WTC11 (cell line): ENCODE results near the gene FTH1. TPM values are rescaled to one million over a fixed set of nuclear protein-coding genes. Genes with fewer than 3 reads are reported as not detected.

Experiments used
- ATAC-seq: fragments of 200-7000 bp; cut with Tn5 transposase; 2 replicates; pipeline ENCODE4 v1.10.0; 2021; ENCODE audit warnings: mild to moderate bottlenecking, moderate library complexity
- CTCF ChIA-PET: fragments of 300-600 bp; sonication (Branson Sonifier 250); formaldehyde crosslinking; loops from one replicate; lab custom pipeline; 2021; ENCODE audit warnings: antibody characterized with exemption; lab: Charles Lee
- POLR2A ChIA-PET: fragments of 350-600 bp; sonication (Branson Sonifier 250); formaldehyde crosslinking; loops from one replicate; lab custom pipeline; 2021; ENCODE audit warnings: antibody characterized with exemption; lab: Charles Lee
- DNase-seq: peaks from one replicate; pipeline ENCODE4 v3.0.0; 2021; ENCODE audit warnings: low spot score
- H3K27ac Mint-ChIP-seq: 2 replicates; pipeline ENCODE4 v1.8.0; 2021; ENCODE audit warnings: mixed read lengths
- H3K27me3 Mint-ChIP-seq: 2 replicates; pipeline ENCODE4 v1.8.0; 2021; ENCODE audit warnings: low read depth, mild to moderate bottlenecking, moderate library complexity, mixed read lengths
- H3K36me3 Mint-ChIP-seq: 2 replicates; pipeline ENCODE4 v1.8.0; 2021; ENCODE audit warnings: mixed read lengths
- H3K4me1 Mint-ChIP-seq: 2 replicates; pipeline ENCODE4 v1.8.0; 2022; ENCODE audit warnings: mixed read lengths
- H3K4me3 Mint-ChIP-seq: 2 replicates; pipeline ENCODE4 v1.8.0; 2021; ENCODE audit warnings: mild to moderate bottlenecking, moderate library complexity, mixed read lengths
- H3K9me3 Mint-ChIP-seq: 2 replicates; pipeline ENCODE4 v1.8.0; 2021; ENCODE audit warnings: mixed read lengths
- CBFB ChIP-seq: sonication (generic); formaldehyde crosslinking; IDR thresholded peaks from 2 replicates; pipeline ENCODE4 v1.8.1; 2022; ENCODE audit warnings: mild to moderate bottlenecking, low read depth, missing genetic modification reagents
- CREM ChIP-seq: sonication (generic); formaldehyde crosslinking; IDR thresholded peaks from 2 replicates; pipeline ENCODE4 v1.8.1; 2022; ENCODE audit warnings: mild to moderate bottlenecking, missing genetic modification reagents, moderate library complexity
- ELF4 ChIP-seq: sonication (generic); formaldehyde crosslinking; IDR thresholded peaks from 2 replicates; pipeline ENCODE4 v1.8.1; 2022; ENCODE audit warnings: low read depth, mild to moderate bottlenecking, moderate library complexity, missing genetic modification reagents
- EMX1 ChIP-seq: fragments of 250-450 bp; sonication (Bioruptor Pico); IDR thresholded peaks from 2 replicates; pipeline ENCODE4 v1.8.0; 2021; ENCODE audit warnings: mild to moderate bottlenecking
- ETV6 ChIP-seq: sonication (generic); formaldehyde crosslinking; IDR thresholded peaks from 2 replicates; pipeline ENCODE4 v1.8.1; 2022; ENCODE audit warnings: mild to moderate bottlenecking, missing genetic modification reagents
- FOXK1 ChIP-seq: sonication (generic); formaldehyde crosslinking; IDR thresholded peaks from 2 replicates; pipeline ENCODE4 v1.8.0; 2022; ENCODE audit warnings: mild to moderate bottlenecking, moderate library complexity, missing genetic modification reagents
- GABPB1 ChIP-seq: sonication (generic); formaldehyde crosslinking; IDR thresholded peaks from 2 replicates; pipeline ENCODE4 v1.8.1; 2023; ENCODE audit warnings: mild to moderate bottlenecking, missing genetic modification reagents
- IRF1 ChIP-seq: sonication (generic); formaldehyde crosslinking; IDR thresholded peaks from 2 replicates; pipeline ENCODE4 v1.8.0; 2023; ENCODE audit warnings: missing genetic modification reagents
- JUN ChIP-seq: sonication (generic); formaldehyde crosslinking; IDR thresholded peaks from 2 replicates; pipeline ENCODE4 v1.8.0; 2023; ENCODE audit warnings: mild to moderate bottlenecking, missing genetic modification reagents
- KAT7 ChIP-seq: sonication (generic); formaldehyde crosslinking; IDR thresholded peaks from 2 replicates; pipeline ENCODE4 v1.8.1; 2023; ENCODE audit warnings: missing genetic modification reagents, mild to moderate bottlenecking, borderline replicate concordance
- MYBL2 ChIP-seq: sonication (generic); formaldehyde crosslinking; IDR thresholded peaks from 2 replicates; pipeline ENCODE4 v1.8.1; 2023; ENCODE audit warnings: mild to moderate bottlenecking, moderate library complexity, missing genetic modification reagents
- NR3C1 ChIP-seq: sonication (generic); formaldehyde crosslinking; conservative IDR thresholded peaks from 2 replicates; pipeline ENCODE4 v1.8.1; 2023; ENCODE audit warnings: low read depth, mild to moderate bottlenecking, missing genetic modification reagents
- OVOL2 ChIP-seq: fragments of 250-450 bp; sonication (Bioruptor Pico); IDR thresholded peaks from 2 replicates; pipeline ENCODE4 v1.9.0; 2021; ENCODE audit warnings: mild to moderate bottlenecking, borderline replicate concordance
- SMAD3 ChIP-seq: sonication (generic); formaldehyde crosslinking; IDR thresholded peaks from 2 replicates; pipeline ENCODE4 v1.8.0; 2022; ENCODE audit warnings: missing genetic modification reagents, mild to moderate bottlenecking, borderline replicate concordance
- SOX15 ChIP-seq: fragments of 250-450 bp; sonication (Bioruptor Pico); IDR thresholded peaks from 2 replicates; pipeline ENCODE4 v1.9.0; 2021; ENCODE audit warnings: mild to moderate bottlenecking
- TCF7 ChIP-seq: sonication (generic); formaldehyde crosslinking; IDR thresholded peaks from 2 replicates; pipeline ENCODE4 v1.8.0; 2022; ENCODE audit warnings: mild to moderate bottlenecking, low read depth, missing genetic modification reagents, moderate library complexity
- TEAD1 ChIP-seq: sonication (generic); formaldehyde crosslinking; IDR thresholded peaks from 2 replicates; pipeline ENCODE4 v1.8.0; 2022; ENCODE audit warnings: mild to moderate bottlenecking, missing genetic modification reagents
- TEAD4 ChIP-seq: sonication (generic); formaldehyde crosslinking; IDR thresholded peaks from 2 replicates; pipeline ENCODE4 v1.8.0; 2022; ENCODE audit warnings: mild to moderate bottlenecking, missing genetic modification reagents
- ZNF263 ChIP-seq: sonication (generic); formaldehyde crosslinking; IDR thresholded peaks from 2 replicates; pipeline ENCODE4 v1.8.1; 2022; ENCODE audit warnings: low read depth, mild to moderate bottlenecking, moderate library complexity, missing genetic modification reagents
- ZNF281 ChIP-seq: sonication (generic); formaldehyde crosslinking; IDR thresholded peaks from 2 replicates; pipeline ENCODE4 v1.8.0; 2023; ENCODE audit warnings: mild to moderate bottlenecking, missing genetic modification reagents
- ZNF416 ChIP-seq: fragments of 250-450 bp; sonication (Bioruptor Pico); IDR thresholded peaks from 2 replicates; pipeline ENCODE4 v1.9.0; 2021; ENCODE audit warnings: mild to moderate bottlenecking, inconsistent platforms
- ZNF423 ChIP-seq: fragments of 250-450 bp; sonication (Bioruptor Pico); IDR thresholded peaks from 2 replicates; pipeline ENCODE4 v2.1.2; 2022; ENCODE audit warnings: mild to moderate bottlenecking, moderate library complexity
- total RNA-seq: library from RNA; stranded (reverse); gene quantifications from 3 replicates; pipeline ENCODE4 v1.2.3, GENCODE V29; 2021
- TF ChIP-seq, protein P1 (sequence below): fragments of 250-450 bp; sonication (Bioruptor Pico); IDR thresholded peaks from 2 replicates; pipeline ENCODE4 v1.9.0; 2021; ENCODE audit warnings: moderate library complexity, mild to moderate bottlenecking, inconsistent platforms, borderline replicate concordance
- TF ChIP-seq, protein P2 (sequence below): sonication (generic); formaldehyde crosslinking; IDR thresholded peaks from 2 replicates; pipeline ENCODE4 v1.8.1; 2022; ENCODE audit warnings: low read depth, mild to moderate bottlenecking, moderate library complexity, missing genetic modification reagents, borderline replicate concordance
- TF ChIP-seq, protein P3 (sequence below): sonication (generic); formaldehyde crosslinking; IDR thresholded peaks from 2 replicates; pipeline ENCODE4 v1.8.1; 2023; ENCODE audit warnings: mild to moderate bottlenecking, missing genetic modification reagents, moderate library complexity
- TF ChIP-seq, protein P4 (sequence below): sonication (generic); formaldehyde crosslinking; conservative IDR thresholded peaks from 2 replicates; pipeline ENCODE4 v1.8.1; 2022; ENCODE audit warnings: mild to moderate bottlenecking, missing genetic modification reagents
- TF ChIP-seq, protein P5 (sequence below): fragments of 250-450 bp; sonication (Bioruptor Pico); IDR thresholded peaks from 2 replicates; pipeline ENCODE4 v1.9.0; 2021; ENCODE audit warnings: mild to moderate bottlenecking

FTH1 gene
- total RNA-seq, 1 experiment from 2014 or later, result 1,108 TPM

- CTCF ChIA-PET, result interaction anchor here (2.7 to 5.2 kb wide), 3 partner anchors 23 to 161 kb away, joined by 15 to 95 read pairs (median 17); no protein-coding TSS in a partner anchor
- POLR2A ChIA-PET, result no interaction called here
- DNase-seq (no peak), ATAC-seq (no peak)
- peaks cover 45% of the 10 kb centered on the region for H3K4me1 Mint-ChIP-seq
- H3K36me3 Mint-ChIP-seq, result no peaks in the 10 kb centered on the region
- peaks cover 25% of the 10 kb centered on the region for H3K27me3 Mint-ChIP-seq
- H3K4me3 Mint-ChIP-seq, result no peak overlapping the region
- no peak for TF ChIP-seq KAT7 (CRISPR knock-in tag)
- no peak for TF ChIP-seq SMAD3 (CRISPR knock-in tag)
- no peak for TF ChIP-seq JUN
- TF ChIP-seq ETV6, result no peak
- TF ChIP-seq NR3C1, result no peak
- TF ChIP-seq CBFB (CRISPR knock-in tag), result no peak
- TF ChIP-seq ELF4, result no peak
- no peak for TF ChIP-seq ZNF423 (CRISPR knock-in tag)
- H3K27ac Mint-ChIP-seq, result no peak overlapping the region
- no peaks in the 10 kb centered on the region for H3K9me3 Mint-ChIP-seq
Observed at GRCh38 chr11:61921446-61921845, 46.0 kb downstream of the FTH1 start.

DNA sequence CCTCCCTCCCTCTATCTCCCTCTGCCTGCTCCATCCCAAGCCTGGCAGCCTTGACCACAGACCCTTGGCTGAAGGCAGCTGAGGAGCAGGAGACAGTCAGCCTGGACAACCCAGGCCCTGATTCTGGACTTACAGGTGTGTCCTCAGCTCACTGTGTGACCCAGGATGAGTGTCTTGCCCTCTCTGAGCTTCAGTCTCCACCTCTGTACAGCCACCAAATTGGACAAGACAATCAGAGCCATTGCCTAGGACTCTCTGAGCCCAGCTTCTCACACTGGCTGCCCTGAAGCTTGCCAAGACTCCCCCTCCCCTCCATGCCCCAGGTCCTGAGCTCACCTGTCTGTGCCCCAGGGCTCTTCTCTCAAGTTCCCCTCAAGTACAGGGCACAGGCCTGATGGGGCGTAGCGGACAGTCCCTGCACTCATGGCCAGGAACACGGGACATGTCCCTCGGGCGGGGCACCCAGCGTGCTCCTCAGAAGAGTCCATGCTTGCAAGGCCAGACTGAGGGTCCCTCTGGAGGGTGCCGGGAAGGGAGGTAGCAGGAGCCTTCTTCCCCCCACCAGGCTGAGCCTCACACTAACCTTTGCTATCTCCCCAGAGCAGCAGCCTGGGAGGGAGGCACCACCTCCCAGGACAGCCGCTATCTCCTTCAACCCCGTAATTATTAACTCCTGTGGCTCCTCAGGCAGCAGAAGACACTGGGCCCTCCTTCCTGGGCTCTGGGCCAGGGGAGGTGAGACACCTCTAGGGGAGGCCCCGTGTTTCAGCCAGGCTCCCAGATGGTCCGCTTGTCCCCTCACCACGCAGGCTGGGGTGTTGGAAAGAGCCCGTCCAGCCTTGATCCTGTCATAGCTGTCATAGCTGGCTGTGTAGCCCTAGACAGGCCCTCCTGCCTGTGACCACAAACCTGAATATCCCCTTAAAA, 47.5 kb downstream of the FTH1 start:
- ATAC-seq, result no peak
- H3K4me3 Mint-ChIP-seq, result no peak overlapping the region

More for the DNA sequence above, 47.5 kb downstream of the FTH1 start:
- no peaks in the 10 kb centered on the region for H3K9me3 Mint-ChIP-seq
- no peaks in the 10 kb centered on the region for H3K36me3 Mint-ChIP-seq
- no peak overlapping the region for H3K27ac Mint-ChIP-seq
- H3K4me1 Mint-ChIP-seq, result peaks cover 34% of the 10 kb centered on the region
- DNase-seq, result no peak
- CTCF ChIA-PET, result interaction anchor here (0.8 to 3.3 kb wide), 4 partner anchors 21 to 162 kb away, joined by 3 to 17 read pairs (median 8); no protein-coding TSS in a partner anchor
- peaks cover 38% of the 10 kb centered on the region for H3K27me3 Mint-ChIP-seq
- TF ChIP-seq ETV6 (no peak), ZNF263 (CRISPR knock-in tag) (no peak), IRF1 (no peak), FOXK1 (no peak), ZNF281 (no peak), TEAD4 (no peak), TCF7 (CRISPR knock-in tag) (no peak), SOX15 (no peak), MYBL2 (no peak), CREM (no peak), EMX1 (CRISPR knock-in tag) (no peak), TEAD1 (no peak), OVOL2 (no peak), GABPB1 (CRISPR knock-in tag) (no peak), ZNF416 (CRISPR knock-in tag) (no peak)
- TF ChIP-seq, protein P1, sequence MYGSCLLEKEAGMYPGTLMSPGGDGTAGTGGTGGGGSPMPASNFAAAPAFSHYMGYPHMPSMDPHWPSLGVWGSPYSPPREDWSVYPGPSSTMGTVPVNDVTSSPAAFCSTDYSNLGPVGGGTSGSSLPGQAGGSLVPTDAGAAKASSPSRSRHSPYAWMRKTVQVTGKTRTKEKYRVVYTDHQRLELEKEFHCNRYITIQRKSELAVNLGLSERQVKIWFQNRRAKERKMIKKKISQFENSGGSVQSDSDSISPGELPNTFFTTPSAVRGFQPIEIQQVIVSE (CRISPR knock-in tag), result no peak
- TF ChIP-seq, protein P2, sequence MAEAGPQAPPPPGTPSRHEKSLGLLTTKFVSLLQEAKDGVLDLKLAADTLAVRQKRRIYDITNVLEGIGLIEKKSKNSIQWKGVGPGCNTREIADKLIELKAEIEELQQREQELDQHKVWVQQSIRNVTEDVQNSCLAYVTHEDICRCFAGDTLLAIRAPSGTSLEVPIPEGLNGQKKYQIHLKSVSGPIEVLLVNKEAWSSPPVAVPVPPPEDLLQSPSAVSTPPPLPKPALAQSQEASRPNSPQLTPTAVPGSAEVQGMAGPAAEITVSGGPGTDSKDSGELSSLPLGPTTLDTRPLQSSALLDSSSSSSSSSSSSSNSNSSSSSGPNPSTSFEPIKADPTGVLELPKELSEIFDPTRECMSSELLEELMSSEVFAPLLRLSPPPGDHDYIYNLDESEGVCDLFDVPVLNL, result no peak
- TF ChIP-seq, protein P3, sequence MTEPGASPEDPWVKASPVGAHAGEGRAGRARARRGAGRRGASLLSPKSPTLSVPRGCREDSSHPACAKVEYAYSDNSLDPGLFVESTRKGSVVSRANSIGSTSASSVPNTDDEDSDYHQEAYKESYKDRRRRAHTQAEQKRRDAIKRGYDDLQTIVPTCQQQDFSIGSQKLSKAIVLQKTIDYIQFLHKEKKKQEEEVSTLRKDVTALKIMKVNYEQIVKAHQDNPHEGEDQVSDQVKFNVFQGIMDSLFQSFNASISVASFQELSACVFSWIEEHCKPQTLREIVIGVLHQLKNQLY (CRISPR knock-in tag), result no peak
- TF ChIP-seq, protein P4, sequence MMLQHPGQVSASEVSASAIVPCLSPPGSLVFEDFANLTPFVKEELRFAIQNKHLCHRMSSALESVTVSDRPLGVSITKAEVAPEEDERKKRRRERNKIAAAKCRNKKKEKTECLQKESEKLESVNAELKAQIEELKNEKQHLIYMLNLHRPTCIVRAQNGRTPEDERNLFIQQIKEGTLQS (CRISPR knock-in tag), result no peak
- TF ChIP-seq, protein P5, sequence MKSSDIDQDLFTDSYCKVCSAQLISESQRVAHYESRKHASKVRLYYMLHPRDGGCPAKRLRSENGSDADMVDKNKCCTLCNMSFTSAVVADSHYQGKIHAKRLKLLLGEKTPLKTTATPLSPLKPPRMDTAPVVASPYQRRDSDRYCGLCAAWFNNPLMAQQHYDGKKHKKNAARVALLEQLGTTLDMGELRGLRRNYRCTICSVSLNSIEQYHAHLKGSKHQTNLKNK, result no peak
- POLR2A ChIA-PET, result interaction anchor here (0.6 kb wide), 1 partner anchor 49 kb away, joined by 3 read pairs; no protein-coding TSS in a partner anchor
